Ascending aorta (tissue), 2 donors: ENCODE data around the gene DNAJC8. TPM values are rescaled to one million over a fixed set of nuclear protein-coding genes. Genes with fewer than 3 reads are reported as not detected.

ENCODE experiments used
- DNase-seq, 2 donors: peaks; one replicate each; pipeline ENCODE4 v3.0.0-alpha.2; 2019; ENCODE audit warnings: low spot score in 2 of 2
- H3K27ac ChIP-seq, 2 donors: fragments of 200-600 bp; sonication (generic); one replicate each; pipeline ENCODE4 v1.5.1; 2016 to 2017; ENCODE audit warnings: mild to moderate bottlenecking in 1 of 2
- H3K27me3 ChIP-seq: fragments of 200-600 bp; sonication (generic); one replicate; pipeline ENCODE4 v1.5.1; 2017
- H3K36me3 ChIP-seq, 2 donors: fragments of 200-600 bp; sonication (generic); one replicate each; pipeline ENCODE4 v1.5.1; 2016
- H3K4me1 ChIP-seq, 2 donors: fragments of 200-600 bp; sonication (generic); one replicate each; pipeline ENCODE4 v1.5.1; 2016 to 2017; ENCODE audit warnings: mild to moderate bottlenecking in 1 of 2
- H3K4me3 ChIP-seq, 2 donors: fragments of 200-600 bp; sonication (generic); one replicate each; pipeline ENCODE4 v1.5.1; 2016 to 2017; ENCODE audit warnings: mild to moderate bottlenecking in 1 of 2
- H3K9me3 ChIP-seq, 2 donors: fragments of 200-600 bp; sonication (generic); one replicate each; pipeline ENCODE4 v1.5.1; 2016
- CTCF ChIP-seq, 3 experiments: fragments of 200-600 bp in 2 of 3; fragments of 450-650 bp in 1 of 3; sonication (generic) in 2 of 3; IDR thresholded peaks; one replicate each; pipeline ENCODE4 v1.5.1; 2016 to 2019; ENCODE audit warnings: antibody characterized with exemption in 3 of 3, mild to moderate bottlenecking in 1 of 3, moderate library complexity in 1 of 3
- intact Hi-C: fragments of 100-400 bp; cut with DNase I; formaldehyde crosslinking; loops from one replicate; pipeline ENCODE4 v1.15.1; 2023
- total RNA-seq: library from RNA; depleted of rRNA; stranded (reverse); fragments of >200 nt; gene quantifications from one replicate; pipeline ENCODE4 v1.1.0, GENCODE V29; 2016

The DNAJC8 gene
- total RNA-seq, 1 donor from 2014 or later: 65.2 TPM

- no peak for DNase-seq
- Histone ChIP-seq H3K27ac (no peak overlapping the region), H3K27me3 (no peaks in the 10 kb centered on the region), H3K36me3 (peaks cover 58 to 65% of the 10 kb centered on the region in 2 donors), H3K4me1 (no peaks in the 10 kb centered on the region), H3K4me3 (no peak overlapping the region), H3K9me3 (no peaks in the 10 kb centered on the region)
- TF ChIP-seq CTCF (IDR thresholded peaks at IDR 0.05): no peak
- intact Hi-C loops: loop anchor here (10.0 kb wide), 1 partner anchor 105 kb away; no protein-coding TSS in a partner anchor
Measured at GRCh38 chr1:28199328-28200233, 33.2 kb downstream of the DNAJC8 start.

DNA sequence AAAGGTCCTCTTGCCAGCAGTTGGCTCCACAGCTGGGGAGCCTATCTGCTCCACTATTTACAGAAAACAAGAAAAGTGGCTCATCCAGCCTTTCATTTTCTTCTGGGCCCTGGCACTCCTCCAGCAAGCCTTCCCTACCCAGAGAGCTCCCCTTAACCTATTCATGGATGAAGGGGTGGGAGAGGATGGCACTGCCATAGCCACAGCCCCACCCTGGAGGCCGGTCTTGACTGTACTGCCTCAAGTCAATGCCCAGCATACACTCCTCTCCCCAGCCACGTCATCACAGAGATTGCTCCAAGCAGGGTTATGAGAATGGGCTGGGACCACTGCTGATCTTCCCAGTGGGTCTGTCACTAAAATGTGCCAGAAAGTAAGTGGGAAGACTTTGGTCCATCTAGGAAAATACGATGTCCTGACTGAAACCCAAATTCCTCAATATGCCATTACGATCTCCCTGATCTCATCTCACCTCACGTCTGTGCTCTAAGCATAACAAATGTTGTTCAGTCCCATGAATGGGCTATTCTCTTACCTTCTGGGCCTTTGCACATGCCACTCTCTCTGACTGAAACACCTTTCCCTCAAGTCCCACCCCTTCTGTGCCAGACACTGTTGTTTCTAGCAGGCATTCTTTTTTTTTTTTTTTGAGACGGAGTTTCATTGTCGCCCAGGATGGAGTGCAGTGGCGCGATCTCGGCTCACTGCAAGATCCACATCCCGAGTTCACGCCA is 35.0 kb downstream of the DNAJC8 start:
- H3K36me3 ChIP-seq: peaks cover 41 to 47% of the 10 kb centered on the region in 2 donors
- H3K27me3 ChIP-seq: no peaks in the 10 kb centered on the region
- H3K27ac ChIP-seq: no peak overlapping the region
- no peaks in the 10 kb centered on the region for H3K4me1 ChIP-seq
- H3K4me3 ChIP-seq: no peak overlapping the region
- H3K9me3 ChIP-seq: no peaks in the 10 kb centered on the region
- intact Hi-C loops: no loop called here
- no peak for TF ChIP-seq CTCF (IDR thresholded peaks at IDR 0.05)
- DNase-seq: no peak

DNA sequence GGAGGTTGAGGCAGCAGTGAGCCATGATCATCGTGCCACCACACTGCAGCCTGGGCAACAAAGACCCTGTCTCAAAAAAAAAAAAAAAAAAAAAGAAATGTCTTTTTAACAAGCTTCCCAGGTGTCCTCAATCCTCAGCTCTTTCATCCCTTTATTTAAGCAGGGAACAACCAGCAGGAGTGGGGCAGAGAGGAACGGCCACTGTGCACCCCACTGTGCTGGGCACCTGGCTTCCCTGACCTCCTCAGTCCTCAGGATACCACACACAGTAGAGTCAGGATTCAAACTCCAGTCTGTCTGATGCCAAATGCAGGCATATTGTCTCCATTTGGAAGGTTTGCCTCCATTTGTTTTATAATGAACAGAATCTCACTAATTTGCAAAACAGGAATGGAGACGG is 36.5 kb downstream of the DNAJC8 start:
- intact Hi-C loops: no loop called here
- DNase-seq: no peak

GRCh38 chr1:28195780-28196179 is 37.0 kb downstream of the DNAJC8 start:
- Histone ChIP-seq H3K27ac (no peak overlapping the region), H3K9me3 (no peaks in the 10 kb centered on the region), H3K36me3 (peaks cover 23 to 28% of the 10 kb centered on the region in 2 donors), H3K4me3 (no peak overlapping the region), H3K27me3 (no peaks in the 10 kb centered on the region), H3K4me1 (no peaks in the 10 kb centered on the region)
- no peak for DNase-seq
- intact Hi-C loops: no loop called here
- TF ChIP-seq CTCF (IDR thresholded peaks at IDR 0.05): no peak

More for the DNA sequence above, 36.5 kb downstream of the DNAJC8 start:
- H3K27ac ChIP-seq: no peak overlapping the region
- H3K4me1 ChIP-seq: no peaks in the 10 kb centered on the region
- no peaks in the 10 kb centered on the region for H3K9me3 ChIP-seq
- H3K27me3 ChIP-seq: no peaks in the 10 kb centered on the region
- peaks cover 29 to 34% of the 10 kb centered on the region in 2 donors for H3K36me3 ChIP-seq
- no peak for TF ChIP-seq CTCF (IDR thresholded peaks at IDR 0.05)
- no peak overlapping the region for H3K4me3 ChIP-seq

DNA sequence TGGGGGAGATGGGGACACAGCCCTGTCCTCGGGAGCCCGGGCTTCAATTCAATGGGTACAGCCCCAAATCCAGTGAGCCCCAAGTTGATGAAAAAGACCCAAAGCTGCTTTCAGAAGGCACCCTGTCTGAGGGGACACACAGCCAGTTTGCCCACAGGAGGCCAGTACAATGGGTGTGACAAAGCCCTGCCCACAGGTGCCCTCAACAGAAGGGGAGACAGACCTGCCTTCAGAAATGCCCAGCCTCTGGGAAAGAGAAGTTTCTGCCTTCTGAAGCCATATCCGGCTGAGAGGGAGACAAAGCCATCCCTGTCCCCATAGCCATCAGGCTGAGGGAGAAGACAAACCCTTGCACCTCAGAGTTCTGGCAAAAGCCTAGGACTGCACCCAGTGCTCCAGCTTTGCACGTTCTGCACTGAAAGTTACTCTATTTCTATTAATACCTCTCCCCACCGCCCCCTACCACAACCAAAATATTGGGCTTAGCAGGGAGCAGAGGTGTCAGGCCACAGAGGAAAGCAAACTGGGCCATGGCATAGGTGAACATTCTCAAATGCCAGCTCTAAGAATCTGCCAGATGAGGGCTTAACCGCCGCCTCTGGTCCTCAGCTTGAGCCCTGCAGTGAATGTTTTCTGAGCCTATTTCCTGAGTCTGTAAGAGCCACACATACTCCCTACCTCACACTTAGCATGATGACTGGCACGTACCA is 38.3 kb downstream of the DNAJC8 start:
- no peak for TF ChIP-seq CTCF (IDR thresholded peaks at IDR 0.05)
- Histone ChIP-seq H3K27me3 (no peaks in the 10 kb centered on the region), H3K36me3 (peaks cover 10 to 16% of the 10 kb centered on the region in 2 donors), H3K4me3 (no peak overlapping the region), H3K4me1 (no peaks in the 10 kb centered on the region), H3K9me3 (no peaks in the 10 kb centered on the region), H3K27ac (no peak overlapping the region)
- peak in 1 of 2 donors; percentile 50 for DNase-seq
- intact Hi-C loops: no loop called here
